K562 (cell line): ENCODE results near the gene CEP350. TPM values are rescaled to one million over a fixed set of nuclear protein-coding genes. Genes with fewer than 3 reads are reported as not detected.

Source experiments
- ATAC-seq: fragments of 200-7000 bp; cut with Tn5 transposase; 3 replicates; pipeline ENCODE4 v1.9.1; 2020; ENCODE audit warnings: moderate library complexity
- BruUV-seq: library from RNA; stranded (reverse); fragments of 400-500 nt; replicated peaks from 2 replicates; lab custom pipeline; 2021; lab: Mats Ljungman, UMichigan
- CTCF ChIA-PET: fragments of 300-600 bp; formaldehyde crosslinking; extraction: SDS; loops from one replicate; lab custom pipeline; 2021; ENCODE audit warnings: low intra/inter-chr PET ratio; lab: Yijun Ruan, JAX
- POLR2A ChIA-PET: fragments of 300-600, 350-650 bp; sonication (Branson Sonifier 250); formaldehyde crosslinking; extraction: SDS; loops from one replicate; lab custom pipeline; 2021; ENCODE audit warnings: antibody characterized with exemption, inconsistent platforms; lab: Yijun Ruan, JAX
- DNase-seq, 4 experiments: peaks; one replicate each; pipeline versions ENCODE4 v3.0.0 to v3.0.0-alpha.2; 2011 to 2018; ENCODE audit warnings: low spot score in 3 of 4, mixed read lengths in 3 of 4; ENCODE audit errors: extremely low read depth in 1 of 4
- FAIRE-seq: peaks from 2 replicates; lab custom pipeline; 2011; peaks lifted over from hg19 to GRCh38; lab: Jason Lieb, UNC
- H2AFZ ChIP-seq: 2 replicates; pipeline ENCODE4 v1.6.0; 2011; ENCODE audit warnings: low read depth, low read length, control low read depth, inconsistent platforms
- H3K27ac ChIP-seq: fragments of 200-600 bp; 3 replicates; pipeline ENCODE4 v1.8.0; 2011; ENCODE audit warnings: low read depth, mild to moderate bottlenecking, control low read depth, inconsistent platforms, low read length, moderate library complexity, mixed read lengths; ENCODE audit errors: extremely low read depth
- H3K27me3 ChIP-seq, 2 experiments: fragments of 300-600 bp in 1 of 2; 2 replicates in 1 of 2; 3 replicates in 1 of 2; pipeline versions ENCODE4 v1.6.0 to v1.8.0; 2011; ENCODE audit warnings: inconsistent platforms in 2 of 2, low read length in 2 of 2, mild to moderate bottlenecking in 1 of 2, mixed read lengths in 1 of 2, moderate library complexity in 1 of 2; ENCODE audit not compliant: control insufficient read depth in 2 of 2, insufficient read depth in 2 of 2
- H3K36me3 ChIP-seq: fragments of 300-600 bp; 3 replicates; pipeline ENCODE4 v1.8.0; 2011; ENCODE audit warnings: mild to moderate bottlenecking, low read length, inconsistent platforms; ENCODE audit not compliant: control insufficient read depth, insufficient read depth
- H3K4me1 ChIP-seq, 2 experiments: fragments of 200-600 bp in 1 of 2; replicated peaks in 1 of 2; 2 replicates in 1 of 2; 3 replicates in 1 of 2; pipeline versions ENCODE4 v1.5.1 to v1.8.0; 2011; ENCODE audit warnings: inconsistent platforms in 2 of 2, low read length in 2 of 2, mild to moderate bottlenecking in 1 of 2, mixed read lengths in 1 of 2, moderate library complexity in 1 of 2; ENCODE audit not compliant: control insufficient read depth in 2 of 2, insufficient read depth in 2 of 2
- H3K4me2 ChIP-seq: 2 replicates; pipeline ENCODE4 v1.6.1; 2011; ENCODE audit warnings: low read length, control low read depth, inconsistent platforms, mixed read lengths; ENCODE audit not compliant: insufficient read depth
- H3K4me3 ChIP-seq: fragments of 200-600 bp; sonication (generic), shearing (Covaris generic); 2 replicates; pipeline ENCODE4 v1.5.1; 2016; ENCODE audit warnings: control low read depth, inconsistent platforms
- H3K79me2 ChIP-seq: fragments of 200-600 bp; 3 replicates; pipeline ENCODE4 v1.8.0; 2011; ENCODE audit warnings: low read length, inconsistent platforms; ENCODE audit not compliant: control insufficient read depth, insufficient read depth
- H3K9ac ChIP-seq, 2 experiments: 2 replicates each; pipeline versions ENCODE4 v1.6.0 to v1.6.1; 2011; ENCODE audit warnings: low read depth in 2 of 2, low read length in 2 of 2, control low read depth in 1 of 2, inconsistent platforms in 1 of 2, mild to moderate bottlenecking in 1 of 2, mixed read lengths in 1 of 2; ENCODE audit not compliant: insufficient read depth in 1 of 2
- H3K9me1 ChIP-seq: one replicate; pipeline ENCODE4 v1.6.0; 2011; ENCODE audit warnings: inconsistent platforms, mild to moderate bottlenecking, low read length, moderate library complexity; ENCODE audit not compliant: control insufficient read depth, insufficient read depth
- H3K9me3 ChIP-seq: replicated peaks from 2 replicates; pipeline ENCODE4 v1.5.1; 2011; ENCODE audit warnings: low read depth, low read length, inconsistent platforms; ENCODE audit not compliant: control insufficient read depth, insufficient read depth
- H4K20me1 ChIP-seq: replicated peaks from 2 replicates; pipeline ENCODE4 v1.6.1; 2011; ENCODE audit warnings: low read length, inconsistent platforms, mixed read lengths; ENCODE audit not compliant: control insufficient read depth, insufficient read depth
- BRF1 ChIP-seq: IDR thresholded peaks from 3 replicates; pipeline ENCODE4 v1.6.1; 2011; ENCODE audit warnings: borderline replicate concordance, mild to moderate bottlenecking; ENCODE audit not compliant: insufficient read length; ENCODE audit errors: extremely low read depth
- CEBPB ChIP-seq: fragments of 450-650 bp; IDR thresholded peaks from 2 replicates; pipeline ENCODE4 v1.6.1; 2016; ENCODE audit warnings: missing genetic modification characterization, missing compliant biosample characterization
- CEBPG ChIP-seq, 3 experiments: fragments of 200-800 bp in 1 of 3; sonication (Bioruptor generic) in 1 of 3; sonication (generic) in 1 of 3; formaldehyde crosslinking in 1 of 3; IDR thresholded peaks in 2 of 3; conservative IDR thresholded peaks in 1 of 3; 2 replicates each; pipeline versions ENCODE4 v1.6.1 to v1.8.0; 2016 to 2022; ENCODE audit warnings: missing compliant biosample characterization in 2 of 3, missing genetic modification characterization in 2 of 3, mild to moderate bottlenecking in 1 of 3, missing genetic modification reagents in 1 of 3
- HMG20B ChIP-seq: fragments of 250-450 bp; sonication (Bioruptor Pico); IDR thresholded peaks from 2 replicates; pipeline ENCODE4 v1.5.0; 2021; ENCODE audit warnings: mild to moderate bottlenecking
- MXI1 ChIP-seq: IDR thresholded peaks from 2 replicates; pipeline ENCODE4 v1.6.1; 2011; ENCODE audit warnings: low read depth, mild to moderate bottlenecking, improper control_type of control experiment, low read length
- NFIC ChIP-seq: fragments of 450-650 bp; IDR thresholded peaks from 2 replicates; pipeline ENCODE4 v1.6.1; 2017; ENCODE audit warnings: mild to moderate bottlenecking, inconsistent platforms
- PHB ChIP-seq: fragments of 250-450 bp; sonication (Bioruptor Pico); IDR thresholded peaks from 2 replicates; pipeline ENCODE4 v1.5.0; 2021
- RBM22 ChIP-seq: fragments of 200-400 bp; formaldehyde crosslinking; IDR thresholded peaks from 2 replicates; pipeline ENCODE4 v1.6.1; 2018; ENCODE audit warnings: low read length, low read depth; ENCODE audit not compliant: poor library complexity, severe bottlenecking
- SLC30A9 ChIP-seq: fragments of 250-450 bp; sonication (Bioruptor Pico); IDR thresholded peaks from 2 replicates; pipeline ENCODE4 v1.8.0; 2022; ENCODE audit warnings: mild to moderate bottlenecking, moderate library complexity
- SOX6 ChIP-seq: fragments of 450-650 bp; IDR thresholded peaks from 2 replicates; pipeline ENCODE4 v1.6.1; 2014; ENCODE audit warnings: mild to moderate bottlenecking
- ZNF239 ChIP-seq: fragments of 250-450 bp; sonication (Bioruptor Pico); IDR thresholded peaks from 2 replicates; pipeline ENCODE4 v1.4.0; 2020; ENCODE audit warnings: mild to moderate bottlenecking
- WGBS: fragments of 100-300 bp; shearing (Covaris generic); methylation state at CpG from one replicate; pipeline ENCODE4 v1.1.6; 2016; ENCODE audit warnings: low coverage, mixed read lengths; ENCODE audit not compliant: insufficient coverage; ENCODE audit errors: missing lambda C conversion rate; 5-methylcytosine and 5-hydroxymethylcytosine counted together
- in situ Hi-C: fragments of 300-500 bp; cut with MboI; formaldehyde crosslinking; loops from 4 replicates; pipeline ENCODE4 v1.15.0; 2018; ENCODE audit warnings: inconsistent platforms, mixed read lengths
- intact Hi-C: fragments of 100-400 bp; cut with micrococcal nuclease; formaldehyde crosslinking; loops from 2 replicates; pipeline ENCODE4 v1.14.2; 2022
- polyA plus RNA-seq, 8 experiments: library from polyadenylated mRNA; depleted of rRNA in 4 of 8; stranded (reverse) in 5 of 8; unstranded in 3 of 8; fragments of >200 nt; fragmentation: Nextera tagmentation in 2 of 8; fragmentation: Illumina TruSeq in 1 of 8; extraction: Ambion mirVana in 2 of 8; extraction: Trizol in 1 of 8; gene quantifications; 2 replicates each; pipeline versions ENCODE4 v1.2.1 to v1.2.3, GENCODE V29; 2011 to 2014; ENCODE audit warnings: inconsistent platforms in 1 of 8, missing spikeins in 1 of 8
- total RNA-seq, 7 experiments: library from RNA; depleted of rRNA in 6 of 7; stranded (reverse); fragments of >200 nt in 6 of 7; fragmentation: Illumina TruSeq in 2 of 7; extraction: Trizol in 2 of 7; gene quantifications; 2 replicates each; pipeline versions ENCODE4 v1.2.1 to v1.2.3, GENCODE V29; 2011 to 2021; ENCODE audit warnings: low replicate concordance in 1 of 7

The CEP350 gene
- total and polyA plus RNA-seq, 9 of the 15 experiments (the other 6 are each of a cell fraction or from before 2014, with no cell fraction given): 8.3 to 64.3 (median 28.0) TPM

GRCh38 chr1:179937668-179938254 is 16.8 kb upstream of the CEP350 start (continued):
- TF ChIP-seq MXI1: no peak
- TF ChIP-seq BRF1: no peak
- TF ChIP-seq ZNF239: no peak
- no peak for TF ChIP-seq HMG20B
- no peak for TF ChIP-seq PHB
- no peak for TF ChIP-seq RBM22
- TF ChIP-seq SLC30A9 (CRISPR knock-in tag): no peak

GRCh38 chr1:179938752-179939151 is 15.9 kb upstream of the CEP350 start:
- Histone ChIP-seq H3K9ac (no peak overlapping the region), H3K9me3 (no peaks in the 10 kb centered on the region), H3K36me3 (no peaks in the 10 kb centered on the region), H3K27me3 (no peaks in the 10 kb centered on the region), H2AFZ (no peak overlapping the region), H3K9me1 (no peaks in the 10 kb centered on the region), H3K4me2 (no peak overlapping the region), H3K79me2 (no peaks in the 10 kb centered on the region), H3K4me3 (no peak overlapping the region), H3K4me1 (no peaks in the 10 kb centered on the region), H3K27ac (no peak overlapping the region), H4K20me1 (no peaks in the 10 kb centered on the region)
- BruUV-seq: no TSS peak
- POLR2A ChIA-PET: no interaction called here
- 7% methylated on average over 2 of the region's 2 CpGs for WGBS
- CTCF ChIA-PET: no interaction called here
- in situ Hi-C loops (no loop called here), intact Hi-C loops (no loop called here)
- ATAC-seq (no peak), FAIRE-seq (no peak), DNase-seq (no peak)
- TF ChIP-seq NFIC: peak; percentile 72
- peak; percentile 57; the same call in 1 of the 2 replicates for TF ChIP-seq CEBPB
- TF ChIP-seq SOX6: peak; percentile 13; the same call in 1 of the 2 replicates
- TF ChIP-seq RBM22: no peak
- TF ChIP-seq CEBPG (CRISPR knock-in tag; IDR thresholded peaks at IDR 0.05): no peak
- peak; percentile 61 to 76 for TF ChIP-seq CEBPG (tag; conservative IDR thresholded peaks at IDR 0.05 in 1 of 2, IDR thresholded peaks at IDR 0.05 in 1 of 2)
